ENCODE measurements around the gene DYNLT4.
A peak's percentile ranks its signal among the peaks of the same experiment; 100 is the strongest.
"Not testable (repeated sequence)": the region's sequence is repeated elsewhere in the genome, so short reads cannot be mapped to it uniquely, and the experiment has no call there.

The DYNLT4 gene, protein sequence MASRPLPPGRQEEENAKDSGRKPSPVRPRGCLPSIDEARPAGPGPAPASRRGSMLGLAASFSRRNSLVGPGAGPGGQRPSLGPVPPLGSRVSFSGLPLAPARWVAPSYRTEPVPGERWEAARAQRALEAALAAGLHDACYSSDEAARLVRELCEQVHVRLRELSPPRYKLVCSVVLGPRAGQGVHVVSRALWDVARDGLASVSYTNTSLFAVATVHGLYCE

DNA sequence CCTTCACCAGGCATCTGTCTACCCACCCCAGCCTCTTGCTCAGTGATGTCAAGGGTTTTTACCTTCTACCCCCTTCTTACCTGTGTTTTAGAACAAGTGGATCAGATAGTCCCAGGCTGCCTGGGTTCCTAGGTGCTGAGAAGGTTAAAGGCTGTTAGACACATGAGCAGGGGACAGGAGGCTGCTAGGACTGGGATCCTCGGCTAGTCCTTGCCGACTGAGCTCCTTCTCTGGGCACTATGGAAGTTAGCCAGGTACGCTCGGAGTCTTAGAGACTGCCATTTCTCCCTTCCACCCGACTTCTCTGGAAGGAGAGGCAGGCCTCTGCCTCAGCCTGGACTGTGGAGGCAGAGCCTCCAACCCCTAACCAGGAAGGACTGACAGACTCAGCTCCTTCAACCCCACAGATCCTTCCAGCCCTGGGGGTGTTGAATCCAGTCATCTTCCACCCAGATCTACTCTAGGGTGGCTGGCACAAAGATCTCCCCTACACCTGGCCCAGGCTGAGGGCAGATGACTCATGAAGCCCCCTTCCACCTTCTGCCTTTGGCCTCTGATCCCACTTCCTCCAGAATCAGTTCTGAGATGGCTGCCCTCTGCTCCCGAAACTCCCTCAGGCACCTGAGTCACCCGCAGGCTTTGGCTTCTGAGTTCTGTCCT lies at the start of gene DYNLT4:
TSS of gene DYNLT4 (minus strand) at position 648 of the 660 bp plus-strand sequence. CDS start 683 bp downstream, outside the sequence.
- DNase-seq, result no peak

DNA sequence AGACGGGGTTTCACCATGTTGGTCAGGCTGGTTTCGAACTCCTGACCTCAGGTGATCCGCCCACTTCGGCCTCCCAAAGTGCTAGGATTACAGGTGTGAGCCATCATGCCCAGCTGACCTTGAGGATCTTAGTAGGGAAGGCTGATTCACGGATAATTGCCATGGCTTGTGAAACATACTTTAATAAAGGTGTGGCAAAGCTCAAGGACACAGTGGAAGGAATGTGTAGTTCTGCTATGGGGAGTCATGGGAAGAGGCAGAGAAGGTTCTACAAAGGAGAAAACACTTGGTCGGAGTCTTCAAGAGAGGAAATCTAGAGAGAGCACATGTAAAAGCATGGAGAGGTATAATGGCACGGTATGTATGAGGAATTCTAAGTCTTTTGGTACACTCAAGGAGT lies 48.6 kb upstream of the DYNLT4 start:
- no peak for DNase-seq

DNA sequence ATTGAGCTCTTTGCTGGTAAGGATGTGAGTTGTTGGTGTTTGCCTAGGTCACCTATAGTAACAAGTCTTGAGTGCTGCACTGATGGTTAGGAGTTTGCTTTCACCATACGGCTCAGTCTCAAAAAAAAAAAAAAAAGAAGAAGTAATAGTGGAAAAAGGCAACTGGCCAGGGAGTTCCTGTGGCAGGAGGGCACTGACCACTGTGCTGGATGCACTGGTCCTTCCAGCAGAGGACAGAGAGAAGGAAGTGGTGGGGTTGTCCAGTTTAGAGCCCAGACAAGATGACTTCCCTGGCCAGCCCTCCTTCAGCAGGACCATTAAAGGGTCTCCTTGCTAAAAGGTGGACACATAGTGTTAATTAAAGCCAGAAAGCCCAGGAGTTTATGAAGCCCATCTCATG lies 47.8 kb upstream of the DYNLT4 start:
- DNase-seq, result no peak

DNA sequence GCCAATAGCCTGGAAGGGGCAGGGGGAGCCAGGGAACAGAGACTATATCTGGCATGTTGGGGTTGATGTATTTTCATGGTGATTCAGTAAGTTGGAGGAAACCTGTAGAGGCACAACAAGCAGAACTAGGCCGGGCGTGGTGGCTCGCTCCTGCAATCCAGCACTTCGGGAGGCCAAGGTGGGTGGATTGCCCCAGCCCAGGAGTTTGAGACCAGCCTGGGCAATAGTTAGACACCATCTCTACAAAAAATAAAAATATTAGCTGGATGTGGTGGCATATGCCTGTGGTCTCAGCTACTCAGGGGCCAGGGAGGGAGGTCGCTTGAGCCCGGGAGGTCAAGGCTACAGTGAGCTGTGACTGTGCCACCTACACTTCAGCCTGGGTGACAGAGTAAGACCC lies 46.0 kb upstream of the DYNLT4 start:
- DNase-seq, result no peak

DNA sequence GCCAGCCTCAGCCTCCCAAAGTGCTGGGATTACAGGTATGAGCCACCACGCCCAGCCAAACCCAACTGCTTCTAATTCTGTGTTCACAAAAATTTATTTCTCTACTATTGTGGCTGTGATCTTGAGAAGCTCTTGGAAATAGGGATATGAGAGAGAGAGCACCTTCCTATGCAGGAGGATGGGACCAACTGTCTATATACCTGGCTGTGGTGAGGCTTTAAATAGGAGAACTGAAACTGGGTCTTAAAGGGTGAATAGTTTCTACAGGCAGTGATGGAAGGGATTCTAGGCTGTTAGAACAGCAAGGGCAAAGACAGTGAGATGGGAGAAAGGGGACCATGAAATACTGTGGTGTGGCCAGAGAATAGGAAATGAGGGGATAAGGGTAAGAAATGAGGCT lies 44.2 kb upstream of the DYNLT4 start:
- DNase-seq, result no peak

DNA sequence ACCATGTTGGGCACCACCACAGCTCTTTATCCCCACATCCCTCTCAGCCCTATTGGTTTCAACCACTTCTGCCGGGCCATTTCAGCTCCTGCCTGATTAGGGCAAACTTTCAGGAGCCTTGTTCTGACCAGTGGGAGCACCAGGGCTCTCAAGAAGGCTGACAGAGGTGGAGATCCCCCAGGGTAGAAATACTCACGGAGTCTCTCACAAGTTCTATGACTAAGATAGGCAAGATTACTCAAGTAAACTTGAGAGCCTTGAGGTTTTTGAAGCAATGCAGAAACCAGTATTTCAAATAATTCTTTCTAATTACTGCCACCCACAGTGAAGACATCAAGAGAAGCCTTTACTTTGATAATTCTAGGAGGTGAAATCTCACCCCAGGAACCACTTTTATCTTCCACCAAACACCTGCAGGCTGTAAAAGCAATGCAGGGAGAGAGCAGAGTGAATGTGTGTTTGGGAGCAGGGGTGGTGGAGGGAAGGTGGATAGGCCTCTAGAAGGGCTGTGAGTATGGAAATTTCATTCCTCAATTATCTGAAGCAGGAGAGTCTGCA lies 42.5 kb upstream of the DYNLT4 start:
- no peak for DNase-seq

DNA sequence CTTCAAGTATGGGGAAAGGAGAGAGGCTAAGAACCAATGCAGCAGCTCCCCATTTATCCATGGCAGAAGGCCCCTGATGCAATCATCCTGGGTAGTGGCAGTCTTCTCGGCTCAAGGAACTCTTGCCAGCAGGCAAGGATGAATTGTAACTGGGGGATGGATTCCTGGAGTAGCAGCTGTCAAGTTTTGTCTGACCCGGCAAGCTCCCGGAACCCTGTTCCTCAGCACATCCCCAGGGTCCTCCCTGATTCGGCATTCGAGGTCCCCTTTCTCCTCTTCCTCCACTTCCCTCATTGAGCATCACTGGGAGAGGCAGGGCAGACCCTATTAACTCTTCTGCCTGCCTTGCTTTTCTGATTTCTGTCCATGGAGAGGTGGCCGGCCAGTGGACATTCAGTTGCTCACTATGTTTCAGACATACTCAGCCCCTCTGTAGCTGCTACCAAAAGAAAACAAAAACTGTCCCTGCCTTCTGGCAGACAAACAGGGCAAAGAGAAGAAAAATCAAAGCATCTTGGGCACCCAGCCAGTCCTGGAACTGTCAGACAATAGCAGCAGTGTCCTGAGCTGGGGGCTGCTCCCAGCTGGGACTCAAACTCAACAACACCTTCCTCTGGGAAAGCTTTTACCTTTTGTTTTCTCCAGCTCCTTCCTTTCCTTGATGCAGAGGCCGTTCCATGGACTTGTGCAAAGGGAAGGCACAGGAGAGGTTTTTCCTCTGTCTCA lies 41.5 kb upstream of the DYNLT4 start:
- DNase-seq, result no peak

DNA sequence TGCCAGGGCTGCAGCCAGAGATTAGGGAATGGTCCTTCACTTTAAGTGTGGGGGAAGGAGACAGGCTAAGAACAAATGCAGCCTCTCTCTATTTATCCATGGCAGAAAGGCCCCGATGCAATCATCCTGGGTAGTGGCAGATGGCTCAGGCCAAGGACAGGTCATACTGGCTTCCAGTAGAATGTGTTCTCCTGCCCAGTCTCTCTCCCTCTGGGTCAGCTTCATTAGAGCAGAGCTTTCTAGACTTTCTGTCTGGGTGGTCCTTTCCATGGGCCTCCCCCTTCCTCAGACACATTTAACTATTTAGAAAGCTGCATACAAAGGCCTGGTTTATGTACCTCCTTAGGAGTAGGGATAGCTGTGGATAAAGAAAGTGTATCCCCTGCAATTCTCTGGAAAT lies 40.7 kb upstream of the DYNLT4 start:
- no peak for DNase-seq

DNA sequence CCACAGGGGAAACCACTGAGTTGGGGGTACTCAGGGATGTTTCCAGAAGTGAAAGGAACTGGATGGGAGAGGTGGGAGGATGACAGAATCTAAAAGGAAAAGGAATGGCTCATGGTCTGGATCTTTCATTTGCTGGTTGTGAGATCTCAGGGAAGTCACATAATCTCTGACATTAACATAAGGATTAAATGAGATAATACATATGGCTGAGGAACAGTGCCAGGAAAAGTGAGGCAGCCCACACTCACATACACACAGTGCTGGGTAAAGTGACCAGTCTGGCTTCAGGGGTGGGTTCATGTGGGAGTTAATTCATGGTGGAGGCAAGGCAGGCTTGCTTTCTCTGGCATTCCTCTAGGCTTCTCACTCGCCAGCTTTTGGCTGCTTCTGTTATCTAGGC lies 39.8 kb upstream of the DYNLT4 start:
- DNase-seq, result no peak

DNA sequence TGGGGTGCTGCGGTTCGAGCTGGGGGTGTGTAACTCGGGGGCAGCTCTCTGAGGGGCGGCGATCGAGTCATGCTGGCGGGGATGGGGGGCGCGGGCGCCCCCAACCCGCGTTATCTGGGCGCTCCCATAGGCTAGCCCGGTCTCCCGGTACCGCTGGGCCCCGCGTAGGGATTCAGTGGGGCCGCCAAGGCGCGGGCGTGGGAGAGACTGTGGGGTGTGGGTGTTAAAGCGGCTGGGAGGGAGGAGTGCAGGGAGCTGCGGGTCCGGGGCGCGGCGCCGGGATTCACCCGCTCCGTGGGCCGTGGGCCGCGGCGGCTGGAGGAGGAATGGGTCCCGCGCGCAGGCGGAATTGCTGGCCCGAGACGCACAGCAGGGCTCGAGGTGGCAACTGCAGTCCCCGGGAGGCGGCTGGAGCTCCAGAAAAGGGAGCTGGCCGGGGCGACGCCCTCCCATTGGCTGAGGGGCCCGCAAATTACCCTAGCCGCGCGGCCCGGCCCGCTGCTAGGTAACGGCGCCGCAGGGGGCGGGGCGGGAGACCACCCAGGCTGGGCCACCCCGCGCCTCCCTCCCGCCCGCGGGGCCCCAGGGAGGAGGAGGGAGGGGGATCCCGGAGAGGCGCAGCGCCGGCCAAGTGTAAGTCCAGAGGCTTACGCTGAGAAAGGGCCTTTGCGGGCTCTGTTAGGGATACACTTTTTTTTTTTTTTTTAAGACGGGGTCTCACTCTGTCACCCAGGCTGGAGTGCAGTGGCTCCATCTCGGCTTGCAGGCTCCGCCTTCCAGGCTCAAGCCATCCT lies 35.9 kb upstream of the DYNLT4 start, which contains the start of gene PTCH2:
TSS of gene PTCH2 (minus strand) at position 392 of the 794 bp plus-strand sequence. CDS start at position 71, 321 bp downstream.
- no peak for DNase-seq

DNA sequence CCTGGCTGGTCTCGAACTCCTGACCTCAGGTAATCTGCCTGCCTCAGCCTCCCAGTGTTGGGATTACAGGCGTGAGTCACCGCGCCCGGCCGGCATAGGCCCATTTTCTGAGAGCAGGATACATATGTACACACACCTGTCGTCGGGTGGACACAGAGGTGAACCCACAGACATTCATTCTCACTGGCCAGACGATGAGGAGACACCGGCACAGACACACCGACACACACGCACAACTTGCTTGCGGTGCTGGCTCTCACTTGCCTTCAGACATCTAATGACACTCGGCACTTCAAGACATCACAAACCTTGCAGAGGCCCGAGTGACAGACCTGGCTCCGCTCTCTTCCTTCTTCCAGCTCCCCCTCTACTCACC lies 35.3 kb upstream of the DYNLT4 start:
- DNase-seq, result no peak

DNA sequence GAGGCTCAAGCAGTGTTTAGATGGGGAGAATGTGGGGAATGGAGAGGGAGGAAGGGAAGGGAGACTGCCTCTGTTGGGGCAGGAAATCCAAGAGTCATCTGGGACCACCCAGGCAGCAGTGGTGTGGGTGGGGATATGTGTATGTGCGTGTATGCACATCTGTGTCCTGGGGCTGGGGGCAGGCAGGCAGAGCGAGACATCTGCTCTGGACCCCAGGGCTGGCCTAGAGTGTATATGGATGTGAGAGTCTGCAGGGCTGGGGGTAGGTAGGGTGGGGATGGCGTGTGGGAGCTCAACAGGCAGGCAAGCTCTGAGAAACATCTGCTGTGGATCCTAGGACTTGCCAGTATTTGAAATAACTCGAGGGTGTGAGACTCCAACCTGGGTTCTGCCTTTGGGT lies 32.4 kb upstream of the DYNLT4 start:
- DNase-seq, result no peak

DNA sequence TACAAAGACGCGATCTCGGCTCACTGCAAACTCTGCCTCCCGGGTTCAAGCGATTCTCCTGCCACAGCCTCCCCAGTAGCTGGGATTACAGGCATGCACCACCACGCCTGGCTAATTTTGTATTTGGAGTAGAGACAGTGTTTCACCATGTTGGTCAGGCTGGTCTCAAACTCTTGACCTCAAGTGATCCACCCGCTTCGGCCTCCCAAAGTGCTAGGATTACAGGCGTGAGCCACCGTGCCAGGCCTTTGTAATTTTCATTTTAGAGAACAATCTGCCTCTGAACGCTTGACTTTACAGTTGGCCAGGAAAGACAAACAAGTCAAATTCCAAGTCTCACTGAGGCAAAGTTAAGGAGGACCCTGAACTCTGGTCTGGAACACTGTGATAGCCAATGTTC lies 31.1 kb upstream of the DYNLT4 start:
- DNase-seq, result not testable (repeated sequence)

DNA sequence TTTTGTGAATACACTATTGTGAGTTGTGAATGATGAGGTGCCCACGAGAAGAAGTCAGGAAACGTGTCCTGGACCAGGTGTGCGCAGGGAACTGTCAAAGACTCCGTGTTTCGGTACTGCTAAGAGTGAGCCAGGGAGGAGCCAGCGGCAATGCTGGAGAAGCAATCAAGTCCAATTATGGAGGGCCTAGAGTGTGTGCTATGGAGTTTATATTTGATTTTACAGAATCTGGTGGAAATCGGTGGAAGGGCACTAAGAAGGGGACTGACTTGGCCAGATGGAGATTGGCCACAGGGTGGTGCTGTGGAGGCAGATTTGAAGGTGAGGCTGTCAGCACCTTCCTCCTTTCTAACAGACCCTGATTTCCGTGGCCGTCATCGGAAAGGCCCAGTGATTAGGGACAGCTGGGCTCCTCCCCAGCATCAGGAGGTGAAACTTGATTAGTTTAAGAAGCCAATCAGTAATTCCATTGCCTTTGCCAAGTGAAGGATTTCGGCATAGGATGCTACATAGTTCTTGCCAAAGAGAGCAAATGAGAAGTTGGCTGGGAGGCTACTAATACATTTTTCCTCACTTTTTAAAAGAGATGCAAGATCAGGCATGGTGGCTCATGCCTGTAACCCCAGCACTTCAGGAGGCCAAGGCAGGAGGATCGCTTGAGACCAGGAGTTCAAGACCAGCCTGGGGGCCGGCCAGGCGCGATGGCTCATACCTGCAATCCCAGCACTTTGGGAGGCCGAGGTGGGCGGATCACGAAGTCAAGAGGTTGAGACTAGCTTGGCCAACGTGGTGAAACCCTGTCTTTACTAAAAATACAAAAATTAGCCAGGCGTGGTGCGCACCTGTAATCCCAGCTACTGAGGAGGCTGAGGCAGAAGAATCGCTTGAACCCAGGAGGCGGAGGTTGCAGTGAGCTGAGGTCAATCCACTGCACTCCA lies 28.9 kb upstream of the DYNLT4 start:
- DNase-seq, result peak; percentile 81

DNA sequence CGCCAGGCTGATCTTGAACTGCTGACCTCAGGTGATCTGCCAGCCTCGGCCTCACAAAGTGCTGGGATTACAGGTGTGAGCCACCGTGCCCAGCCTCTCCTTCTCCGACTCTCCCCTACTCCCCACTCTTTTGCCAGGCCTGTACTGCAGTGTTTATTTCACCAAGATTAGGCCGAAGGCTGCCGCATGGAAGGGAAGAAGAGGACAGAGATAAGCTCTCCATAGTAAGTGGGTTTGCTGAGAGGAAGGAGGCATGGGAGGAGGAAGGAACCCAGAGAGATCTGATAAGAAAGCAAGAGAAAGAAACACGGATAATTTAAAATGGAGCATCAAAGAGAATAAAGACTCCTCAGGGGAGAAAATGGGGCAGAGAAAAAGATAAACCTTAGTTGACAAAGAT lies 27.2 kb upstream of the DYNLT4 start:
- no peak for DNase-seq

DNA sequence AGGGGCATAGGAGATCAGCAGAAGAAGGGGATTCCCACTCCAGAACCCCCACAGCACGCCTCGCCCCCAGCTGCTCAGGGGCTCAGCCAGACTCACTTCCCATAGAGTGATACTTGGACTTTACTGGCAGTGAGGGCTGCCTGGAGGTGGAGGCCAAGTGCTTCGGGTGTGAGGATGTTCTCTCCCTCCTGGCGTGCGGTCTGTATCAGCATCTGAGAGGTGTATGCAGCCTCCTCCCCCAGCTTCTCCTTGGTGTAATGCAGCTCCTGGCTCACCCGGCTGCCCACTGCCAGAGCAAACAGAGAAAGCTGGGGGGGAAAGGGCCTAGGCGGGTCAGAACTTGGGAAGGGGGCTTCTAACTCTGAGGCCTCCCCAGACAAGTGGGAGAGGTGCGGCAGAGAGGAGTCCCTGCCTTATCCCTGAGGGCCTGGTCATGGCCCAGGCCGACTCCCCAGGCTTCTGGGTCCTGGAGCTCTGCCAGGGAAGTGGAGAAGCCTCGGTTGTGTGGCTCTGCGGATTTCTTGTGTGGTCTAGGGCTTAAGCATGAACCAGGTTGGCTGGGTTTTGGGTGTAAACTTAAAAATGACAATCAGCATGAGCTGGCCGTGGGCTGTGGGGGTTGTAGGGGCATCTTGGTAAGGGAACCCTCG lies 25.0 kb upstream of the DYNLT4 start:
- no peak for DNase-seq

DNA sequence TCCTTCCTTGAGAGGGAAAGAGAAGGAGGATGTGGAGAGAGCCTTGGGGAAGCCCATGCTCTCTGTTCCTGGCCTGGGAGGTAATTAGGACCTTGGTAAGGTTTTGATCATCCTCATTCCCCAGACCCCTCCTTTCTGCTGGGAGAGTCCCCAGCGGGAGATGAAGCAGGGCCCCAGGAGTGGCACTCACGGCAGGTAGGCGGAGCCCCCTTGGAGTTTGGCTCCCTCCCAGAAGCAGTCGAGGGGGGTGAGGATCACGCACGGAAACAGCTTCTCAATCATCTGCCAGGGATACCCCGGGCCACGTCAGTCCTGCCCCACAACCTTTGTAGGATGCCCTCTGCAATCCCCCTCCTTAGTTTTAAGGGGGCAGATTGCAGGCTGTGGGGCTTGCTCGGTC lies 24.4 kb upstream of the DYNLT4 start:
- no peak for DNase-seq

DNA sequence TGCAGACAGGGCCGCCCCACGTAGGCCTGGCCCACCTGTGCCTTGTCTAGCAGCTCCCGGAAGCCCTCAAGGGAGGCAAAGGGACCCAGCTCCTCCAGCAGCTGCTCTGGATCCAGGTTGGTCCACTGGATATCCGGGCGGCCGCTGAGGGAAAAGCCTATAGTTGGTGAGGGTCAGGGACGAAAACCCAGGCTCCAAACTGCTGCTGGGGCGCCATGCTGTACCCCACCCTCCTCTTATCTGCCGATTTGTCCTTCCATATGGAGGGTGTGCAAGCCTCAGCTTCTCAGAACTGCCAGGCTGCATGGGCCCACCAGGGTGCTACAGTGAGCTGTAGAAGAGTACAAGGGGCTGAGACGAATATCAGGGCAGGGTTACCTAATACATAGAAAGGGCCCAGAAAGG lies 23.8 kb upstream of the DYNLT4 start:
- no peak for DNase-seq

DNA sequence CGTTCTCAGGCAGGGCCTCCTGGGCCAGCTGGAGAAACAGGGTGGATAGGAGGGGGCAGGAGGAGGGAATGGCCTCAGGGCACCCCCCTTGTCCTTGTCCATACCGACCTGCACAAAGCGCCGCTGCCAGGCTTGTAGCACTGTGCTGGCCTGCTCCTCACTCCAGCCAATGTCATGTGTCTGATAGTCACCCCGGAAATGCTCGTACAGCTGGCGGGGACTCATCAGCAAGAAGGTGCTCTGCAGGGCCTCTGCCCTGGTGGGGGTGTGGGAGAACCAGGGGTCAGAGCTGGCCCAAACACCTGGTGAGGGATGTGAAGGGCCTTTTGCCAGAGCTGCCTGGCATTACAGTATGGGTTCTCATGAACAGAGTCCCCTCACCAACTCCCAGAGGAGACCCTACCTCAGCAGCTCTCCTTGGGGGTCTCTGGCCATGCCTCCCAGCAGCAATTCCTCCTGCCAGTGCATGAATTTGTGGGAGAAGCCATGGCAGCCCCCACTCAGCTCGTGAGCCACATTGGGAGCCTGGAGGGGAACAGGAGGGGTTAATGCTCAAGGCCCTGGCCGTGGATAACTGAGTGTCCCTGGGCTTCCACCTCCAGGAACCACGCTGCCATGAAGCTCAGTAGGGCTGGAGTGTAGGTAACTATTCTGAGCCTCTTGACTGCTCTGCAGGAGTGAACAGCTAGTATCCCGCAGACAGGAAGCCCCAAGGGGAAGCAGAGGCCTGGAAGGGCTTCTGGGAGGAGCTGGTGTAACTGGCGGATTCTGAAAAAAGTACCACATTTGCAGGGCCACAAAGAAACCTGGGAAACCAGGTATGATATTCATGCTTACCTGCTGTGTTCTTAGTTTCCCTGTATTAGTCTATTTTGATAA lies 22.6 kb upstream of the DYNLT4 start:
- no peak for DNase-seq

DNA sequence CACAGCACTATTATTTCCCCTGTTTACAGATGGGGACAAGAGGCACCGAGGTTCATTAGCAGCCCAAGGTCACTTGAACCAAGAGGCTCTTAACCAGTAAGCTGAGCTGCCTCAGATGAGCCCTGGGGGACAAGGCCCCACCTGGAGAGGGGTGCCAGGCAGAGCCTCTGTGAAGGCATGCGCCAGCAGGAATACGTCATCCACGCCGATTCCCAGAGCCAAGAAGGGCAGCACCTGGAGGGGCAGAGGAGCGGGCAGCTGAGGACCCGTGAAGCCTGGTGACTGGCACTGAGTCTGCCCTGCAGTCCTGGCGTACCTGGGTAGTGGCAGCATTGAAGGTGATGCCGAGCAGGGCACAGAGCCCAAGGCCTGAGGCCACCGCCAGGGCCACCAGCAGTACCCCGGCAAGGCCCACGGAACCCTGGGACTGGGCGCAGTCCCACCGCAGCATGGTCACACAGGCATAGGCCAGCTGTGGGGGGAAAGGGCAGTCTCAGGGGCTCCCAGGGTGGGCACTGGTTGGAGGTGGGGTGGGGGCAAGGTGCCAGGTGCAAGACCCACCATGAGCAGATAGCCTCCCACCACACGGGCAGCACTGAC lies 21.8 kb upstream of the DYNLT4 start:
- no peak for DNase-seq
